Osteoblast (primary cell): Measurements from ENCODE around the gene KLF5. TPM values are rescaled to one million over a fixed set of nuclear protein-coding genes. Genes with fewer than 3 reads are reported as not detected.

Experiments used
- DNase-seq: peaks from one replicate; pipeline ENCODE4 v3.0.0; 2011; ENCODE audit warnings: low spot score, mixed read lengths; ENCODE audit not compliant: insufficient read length; ENCODE audit errors: missing footprints
- H2AFZ ChIP-seq: 2 replicates; pipeline ENCODE4 v1.6.0; 2011; ENCODE audit warnings: mild to moderate bottlenecking, low read length
- H3K27ac ChIP-seq: 2 replicates; pipeline ENCODE4 v1.5.1; 2011; ENCODE audit warnings: mild to moderate bottlenecking, low read depth, low read length, moderate library complexity
- H3K27me3 ChIP-seq: 2 replicates; pipeline ENCODE4 v1.6.0; 2012; ENCODE audit warnings: mild to moderate bottlenecking, control low read depth, inconsistent platforms, low read length, moderate library complexity; ENCODE audit not compliant: insufficient read depth
- H3K36me3 ChIP-seq: 2 replicates; pipeline ENCODE4 v1.5.1; 2011; ENCODE audit warnings: mild to moderate bottlenecking, low read length, control low read depth, moderate library complexity; ENCODE audit not compliant: insufficient read depth
- H3K4me1 ChIP-seq: 2 replicates; pipeline ENCODE4 v1.5.1; 2011; ENCODE audit warnings: mild to moderate bottlenecking, low read length, control low read depth, moderate library complexity; ENCODE audit not compliant: insufficient read depth
- H3K4me2 ChIP-seq: 2 replicates; pipeline ENCODE4 v1.6.0; 2011; ENCODE audit warnings: mild to moderate bottlenecking, low read length; ENCODE audit not compliant: insufficient read depth
- H3K4me3 ChIP-seq: fragments of 200-600 bp; sonication (generic); 3 replicates; pipeline ENCODE4 v1.5.1; 2012; ENCODE audit warnings: mild to moderate bottlenecking, low read length, inconsistent platforms; ENCODE audit not compliant: insufficient read depth
- H3K79me2 ChIP-seq: 2 replicates; pipeline ENCODE4 v1.6.0; 2012; ENCODE audit warnings: mild to moderate bottlenecking, low read length, control low read depth, inconsistent platforms; ENCODE audit not compliant: insufficient read depth
- H3K9me3 ChIP-seq: 2 replicates; pipeline ENCODE4 v1.5.1; 2011; ENCODE audit warnings: low read depth, low read length, control low read depth
- H4K20me1 ChIP-seq: 2 replicates; pipeline ENCODE4 v1.6.0; 2012; ENCODE audit warnings: mild to moderate bottlenecking, low read length, control low read depth; ENCODE audit not compliant: insufficient read depth
- CTCF ChIP-seq: IDR thresholded peaks from 2 replicates; pipeline ENCODE4 v1.5.1; 2011; ENCODE audit warnings: mild to moderate bottlenecking, low read depth, low read length, moderate library complexity; ENCODE audit errors: extremely low read depth
- total RNA-seq: library from RNA; depleted of rRNA; stranded (reverse); fragments of >200 nt; gene quantifications from 2 replicates; pipeline ENCODE4 v1.2.3, GENCODE V29; 2012

The KLF5 gene
- total RNA-seq, 1 donor, result 4.0 TPM

- H3K36me3 ChIP-seq, result no peaks in the 10 kb centered on the region
- no peaks in the 10 kb centered on the region for H3K9me3 ChIP-seq
- H3K27ac ChIP-seq, result no peak overlapping the region
- H3K79me2 ChIP-seq, result no peaks in the 10 kb centered on the region
- no peaks in the 10 kb centered on the region for H3K27me3 ChIP-seq
- H3K4me2 ChIP-seq, result no peak overlapping the region
- H4K20me1 ChIP-seq, result no peaks in the 10 kb centered on the region
- no peak for DNase-seq
- H3K4me1 ChIP-seq, result peaks cover 6% of the 10 kb centered on the region
- TF ChIP-seq CTCF, result no peak
- H3K4me3 ChIP-seq, result no peak overlapping the region
- no peak overlapping the region for H2AFZ ChIP-seq
Observed at GRCh38 chr13:73077865-73078264, 19.1 kb downstream of the KLF5 start.

- H3K27me3 ChIP-seq, result no peaks in the 10 kb centered on the region
- H3K9me3 ChIP-seq, result no peaks in the 10 kb centered on the region
- no peak for DNase-seq
- H2AFZ ChIP-seq, result no peak overlapping the region
- H3K79me2 ChIP-seq, result no peaks in the 10 kb centered on the region
- H3K27ac ChIP-seq, result no peak overlapping the region
- H4K20me1 ChIP-seq, result no peaks in the 10 kb centered on the region
- TF ChIP-seq CTCF, result no peak
- H3K4me3 ChIP-seq, result no peak overlapping the region
- no peaks in the 10 kb centered on the region for H3K4me1 ChIP-seq
- H3K36me3 ChIP-seq, result no peaks in the 10 kb centered on the region
- no peak overlapping the region for H3K4me2 ChIP-seq
Observed at GRCh38 chr13:73079359-73079758, 20.6 kb downstream of the KLF5 start.

- no peak overlapping the region for H3K4me2 ChIP-seq
- no peak for TF ChIP-seq CTCF
- no peak overlapping the region for H2AFZ ChIP-seq
Observed at GRCh38 chr13:73081256-73081915, 22.6 kb downstream of the KLF5 start.

GRCh38 chr13:73082471-73082870 lies 23.7 kb downstream of the KLF5 start:
- no peaks in the 10 kb centered on the region for H3K79me2 ChIP-seq
- H2AFZ ChIP-seq, result no peak overlapping the region
- H3K36me3 ChIP-seq, result no peaks in the 10 kb centered on the region
- DNase-seq, result no peak
- no peak for TF ChIP-seq CTCF
- no peaks in the 10 kb centered on the region for H3K9me3 ChIP-seq
- H3K4me3 ChIP-seq, result no peak overlapping the region
- no peak overlapping the region for H3K27ac ChIP-seq
- no peak overlapping the region for H3K4me2 ChIP-seq
- H4K20me1 ChIP-seq, result no peaks in the 10 kb centered on the region
- no peaks in the 10 kb centered on the region for H3K4me1 ChIP-seq
- no peaks in the 10 kb centered on the region for H3K27me3 ChIP-seq

More at GRCh38 chr13:73081256-73081915, 22.6 kb downstream of the KLF5 start:
- no peak for DNase-seq
- no peaks in the 10 kb centered on the region for H3K4me1 ChIP-seq
- H3K79me2 ChIP-seq, result no peaks in the 10 kb centered on the region
- H3K27me3 ChIP-seq, result no peaks in the 10 kb centered on the region
- H3K27ac ChIP-seq, result no peak overlapping the region
- H3K4me3 ChIP-seq, result no peak overlapping the region
- no peaks in the 10 kb centered on the region for H3K9me3 ChIP-seq
- no peaks in the 10 kb centered on the region for H3K36me3 ChIP-seq
- no peaks in the 10 kb centered on the region for H4K20me1 ChIP-seq
